ENCODE measurements around the gene COBL. TPM values are rescaled to one million over a fixed set of nuclear protein-coding genes. Genes with fewer than 3 reads are reported as not detected.

COBL gene
- total RNA-seq, 8 experiments from 2014 or later: 0.23 to 54.8 (median 4.3) TPM

- 8 to 60% (median 27%) methylated on average over 1 to 6 of the region's 12 CpGs; no CpG with 5 or more reads in 3 of the 10 experiments for WGBS, 10 experiments
- Histone ChIP-seq H3K27ac (no peak overlapping the region), H3K4me3 (no peak overlapping the region), H3K4me1 (replicated peaks in 1 of 2) (peaks cover 10 to 11% of the 10 kb centered on the region in 2 donors)
- in situ Hi-C loops (cut with MboI; ENCODE audit: low pct_unique_long_range_greater_than_20kb in 2 of 9, low sequenced_read_pairs in 9 of 9, unreplicated experiment in 9 of 9): no loop called here
- peak; percentile 47 to 91 (median 90) for ATAC-seq (replicated peaks in 6 of 8)
Observed at GRCh38 chr7:51080622-51081269, 235.9 kb downstream of the COBL start.

GRCh38 chr7:51080216-51080615 is 236.4 kb downstream of the COBL start:
- ATAC-seq (replicated peaks in 6 of 8): peak in 4 of 8 experiments; percentile 13 to 65 (median 44)
- Histone ChIP-seq H3K4me3 (no peak overlapping the region), H3K27ac (no peak overlapping the region), H3K4me1 (replicated peaks in 1 of 2) (peaks cover 10 to 11% of the 10 kb centered on the region in 2 donors)
- WGBS, 10 experiments: 40 to 100% (median 81%) methylated on average over 1 to 4 of the region's 6 CpGs; no CpG with 5 or more reads in 2 of the 10 experiments
- in situ Hi-C loops (cut with MboI; ENCODE audit: low pct_unique_long_range_greater_than_20kb in 2 of 9, low sequenced_read_pairs in 9 of 9, unreplicated experiment in 9 of 9): no loop called here

- ATAC-seq (replicated peaks in 6 of 8): peak in 3 of 8 experiments; percentile 19 to 59 (median 53)
- no peak overlapping the region for H3K4me3 ChIP-seq
- WGBS, 10 experiments: 33 to 100% (median 80%) methylated on average over 1 to 2 of the region's 4 CpGs; no CpG with 5 or more reads in 3 of the 10 experiments
- H3K27ac ChIP-seq: no peak overlapping the region
- H3K4me1 ChIP-seq (replicated peaks in 1 of 2): peaks cover 10 to 11% of the 10 kb centered on the region in 2 donors
- in situ Hi-C loops (cut with MboI; ENCODE audit: low pct_unique_long_range_greater_than_20kb in 2 of 9, low sequenced_read_pairs in 9 of 9, unreplicated experiment in 9 of 9): no loop called here
Observed at GRCh38 chr7:51079494-51079893, 237.1 kb downstream of the COBL start.

- peaks cover 11 to 14% of the 10 kb centered on the region in 2 donors for H3K4me1 ChIP-seq (replicated peaks in 1 of 2)
- WGBS, 10 experiments: 40 to 80% (median 67%) methylated on average over 1 to 2 of the region's 5 CpGs; no CpG with 5 or more reads in 7 of the 10 experiments
- H3K27ac ChIP-seq: no peak overlapping the region
- in situ Hi-C loops (cut with MboI; ENCODE audit: low pct_unique_long_range_greater_than_20kb in 2 of 9, low sequenced_read_pairs in 9 of 9, unreplicated experiment in 9 of 9): no loop called here
- ATAC-seq (replicated peaks in 6 of 8): no peak
- H3K4me3 ChIP-seq: no peak overlapping the region
Observed at GRCh38 chr7:51078653-51079052, 238.0 kb downstream of the COBL start.

- no peak for ATAC-seq (replicated peaks in 6 of 8)
- no peak overlapping the region for H3K27ac ChIP-seq
- no peak overlapping the region for H3K4me3 ChIP-seq
- peaks cover 18 to 21% of the 10 kb centered on the region in 2 donors for H3K4me1 ChIP-seq (replicated peaks in 1 of 2)
- in situ Hi-C loops (cut with MboI; ENCODE audit: low pct_unique_long_range_greater_than_20kb in 2 of 9, low sequenced_read_pairs in 9 of 9, unreplicated experiment in 9 of 9): no loop called here
- 65 to 93% (median 76%) methylated on average over 1 to 3 of the region's 3 CpGs; no CpG with 5 or more reads in 6 of the 10 experiments for whole genome bisulfite sequencing, 10 experiments
Observed at GRCh38 chr7:51077987-51078370, 238.6 kb downstream of the COBL start.

GRCh38 chr7:51077316-51077986 is 239.2 kb downstream of the COBL start:
- 20 to 100% (median 79%) methylated on average over 1 to 2 of the region's 3 CpGs; no CpG with 5 or more reads in 3 of the 10 experiments for WGBS, 10 experiments
- Histone ChIP-seq H3K27ac (no peak overlapping the region), H3K4me1 (replicated peaks in 1 of 2) (peaks cover 19 to 21% of the 10 kb centered on the region in 2 donors), H3K4me3 (no peak overlapping the region)
- no peak for ATAC-seq (replicated peaks in 6 of 8)
- in situ Hi-C loops (cut with MboI; ENCODE audit: low pct_unique_long_range_greater_than_20kb in 2 of 9, low sequenced_read_pairs in 9 of 9, unreplicated experiment in 9 of 9): no loop called here

- H3K4me1 ChIP-seq (replicated peaks in 1 of 2): peaks cover 16 to 23% of the 10 kb centered on the region in 2 donors
- 19 to 100% (median 71%) methylated on average over 1 to 9 of the region's 11 CpGs for WGBS, 10 experiments
- in situ Hi-C loops (cut with MboI; ENCODE audit: low pct_unique_long_range_greater_than_20kb in 2 of 9, low sequenced_read_pairs in 9 of 9, unreplicated experiment in 9 of 9): no loop called here
- H3K4me3 ChIP-seq: no peak overlapping the region
- no peak for ATAC-seq (replicated peaks in 6 of 8)
- no peak overlapping the region for H3K27ac ChIP-seq
Observed at GRCh38 chr7:51075681-51076580, 240.7 kb downstream of the COBL start.

- in situ Hi-C loops (cut with MboI; ENCODE audit: low pct_unique_long_range_greater_than_20kb in 2 of 9, low sequenced_read_pairs in 9 of 9, unreplicated experiment in 9 of 9): no loop called here
- H3K27ac ChIP-seq: no peak overlapping the region
- peak in 5 of 8 experiments; percentile 68 to 97 (median 73) for ATAC-seq (replicated peaks in 6 of 8)
- H3K4me3 ChIP-seq: no peak overlapping the region
- 39 to 91% (median 67%) methylated on average over 1 to 8 of the region's 8 CpGs; no CpG with 5 or more reads in 3 of the 10 experiments for WGBS, 10 experiments
- peaks cover 9 to 15% of the 10 kb centered on the region in 2 donors for H3K4me1 ChIP-seq (replicated peaks in 1 of 2)
Observed at GRCh38 chr7:51073171-51073570, 243.4 kb downstream of the COBL start.

GRCh38 chr7:51072281-51072680 is 244.3 kb downstream of the COBL start:
- no peak overlapping the region for H3K27ac ChIP-seq
- ATAC-seq (replicated peaks in 6 of 8): no peak
- 63 to 100% (median 98%) methylated on average over 1 to 2 of the region's 2 CpGs for WGBS, 10 experiments
- H3K4me1 ChIP-seq (replicated peaks in 1 of 2): peaks cover 9 to 15% of the 10 kb centered on the region in 2 donors
- no peak overlapping the region for H3K4me3 ChIP-seq
- in situ Hi-C loops (cut with MboI; ENCODE audit: low pct_unique_long_range_greater_than_20kb in 2 of 9, low sequenced_read_pairs in 9 of 9, unreplicated experiment in 9 of 9): no loop called here

GRCh38 chr7:51071427-51071826 is 245.2 kb downstream of the COBL start:
- no peak overlapping the region for H3K27ac ChIP-seq
- H3K4me1 ChIP-seq (replicated peaks in 1 of 2): peaks cover 9 to 15% of the 10 kb centered on the region in 2 donors
- no peak for ATAC-seq (replicated peaks in 6 of 8)
- in situ Hi-C loops (cut with MboI; ENCODE audit: low pct_unique_long_range_greater_than_20kb in 2 of 9, low sequenced_read_pairs in 9 of 9, unreplicated experiment in 9 of 9): no loop called here
- 67 to 100% (median 94%) methylated on average over 1 to 2 of the region's 2 CpGs; no CpG with 5 or more reads in 1 of the 10 experiments for WGBS, 10 experiments
- H3K4me3 ChIP-seq: no peak overlapping the region

- in situ Hi-C loops (cut with MboI; ENCODE audit: low pct_unique_long_range_greater_than_20kb in 2 of 9, low sequenced_read_pairs in 9 of 9, unreplicated experiment in 9 of 9): no loop called here
- ATAC-seq (replicated peaks in 6 of 8): no peak
Observed at GRCh38 chr7:51070151-51070550, 246.5 kb downstream of the COBL start.

GRCh38 chr7:51069411-51070083 is 247.1 kb downstream of the COBL start:
- ATAC-seq (replicated peaks in 6 of 8): no peak
- Histone ChIP-seq H3K4me1 (replicated peaks in 1 of 2) (peaks cover 9 to 15% of the 10 kb centered on the region in 2 donors), H3K27ac (no peak overlapping the region), H3K4me3 (no peak overlapping the region)
- WGBS, 10 experiments: 55 to 100% (median 91%) methylated on average over 2 to 5 of the region's 5 CpGs; no CpG with 5 or more reads in 2 of the 10 experiments
- in situ Hi-C loops (cut with MboI; ENCODE audit: low pct_unique_long_range_greater_than_20kb in 2 of 9, low sequenced_read_pairs in 9 of 9, unreplicated experiment in 9 of 9): no loop called here

More at GRCh38 chr7:51070151-51070550, 246.5 kb downstream of the COBL start:
- H3K4me3 ChIP-seq: no peak overlapping the region
- H3K27ac ChIP-seq: no peak overlapping the region
- WGBS, 10 experiments: 55 to 100% (median 82%) methylated on average over 1 to 3 of the region's 3 CpGs; no CpG with 5 or more reads in 1 of the 10 experiments
- peaks cover 9 to 15% of the 10 kb centered on the region in 2 donors for H3K4me1 ChIP-seq (replicated peaks in 1 of 2)

Measured in motor neuron (in vitro differentiated cells).